WI38 (cell line): ENCODE data around the gene ELOVL1.

Experiments used
- H3K4me3 ChIP-seq: 2 replicates; pipeline ENCODE4 v1.5.1; 2011; ENCODE audit warnings: low read depth, mild to moderate bottlenecking, control low read depth, low read length
- TF ChIP-seq, protein P1 (sequence below): IDR thresholded peaks from 2 replicates; pipeline ENCODE4 v1.5.1; 2012; ENCODE audit warnings: low read depth, mild to moderate bottlenecking, control low read depth, low read length

ELOVL1 gene

DNA sequence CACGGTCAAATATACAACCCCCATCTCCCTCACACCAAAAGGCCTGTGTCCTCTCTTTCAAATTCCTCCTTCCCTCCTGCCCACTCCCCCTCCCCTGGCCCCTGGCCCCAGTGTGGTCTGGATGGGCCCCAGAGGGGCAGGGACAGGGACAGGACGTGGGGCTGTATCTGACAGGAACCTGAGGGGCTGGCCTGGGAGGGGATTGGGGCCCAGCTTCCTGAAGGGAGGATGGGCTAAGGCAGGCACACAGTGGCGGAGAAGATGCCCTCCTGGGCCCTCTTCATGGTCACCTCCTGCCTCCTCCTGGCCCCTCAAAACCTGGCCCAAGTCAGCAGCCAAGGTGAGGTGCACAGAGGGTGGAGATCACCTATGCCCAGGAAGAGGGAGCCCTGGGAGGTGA lies 30.2 kb downstream of the ELOVL1 start, which contains the start of gene MPL:
MPL (plus strand) TSS at position 231 of the 400 bp plus-strand sequence; CDS start at position 262, 31 bp downstream.
- TF ChIP-seq, protein P1, sequence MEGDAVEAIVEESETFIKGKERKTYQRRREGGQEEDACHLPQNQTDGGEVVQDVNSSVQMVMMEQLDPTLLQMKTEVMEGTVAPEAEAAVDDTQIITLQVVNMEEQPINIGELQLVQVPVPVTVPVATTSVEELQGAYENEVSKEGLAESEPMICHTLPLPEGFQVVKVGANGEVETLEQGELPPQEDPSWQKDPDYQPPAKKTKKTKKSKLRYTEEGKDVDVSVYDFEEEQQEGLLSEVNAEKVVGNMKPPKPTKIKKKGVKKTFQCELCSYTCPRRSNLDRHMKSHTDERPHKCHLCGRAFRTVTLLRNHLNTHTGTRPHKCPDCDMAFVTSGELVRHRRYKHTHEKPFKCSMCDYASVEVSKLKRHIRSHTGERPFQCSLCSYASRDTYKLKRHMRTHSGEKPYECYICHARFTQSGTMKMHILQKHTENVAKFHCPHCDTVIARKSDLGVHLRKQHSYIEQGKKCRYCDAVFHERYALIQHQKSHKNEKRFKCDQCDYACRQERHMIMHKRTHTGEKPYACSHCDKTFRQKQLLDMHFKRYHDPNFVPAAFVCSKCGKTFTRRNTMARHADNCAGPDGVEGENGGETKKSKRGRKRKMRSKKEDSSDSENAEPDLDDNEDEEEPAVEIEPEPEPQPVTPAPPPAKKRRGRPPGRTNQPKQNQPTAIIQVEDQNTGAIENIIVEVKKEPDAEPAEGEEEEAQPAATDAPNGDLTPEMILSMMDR = no peak
- H3K4me3 ChIP-seq = no peak within 1 kb of the TSS

DNA sequence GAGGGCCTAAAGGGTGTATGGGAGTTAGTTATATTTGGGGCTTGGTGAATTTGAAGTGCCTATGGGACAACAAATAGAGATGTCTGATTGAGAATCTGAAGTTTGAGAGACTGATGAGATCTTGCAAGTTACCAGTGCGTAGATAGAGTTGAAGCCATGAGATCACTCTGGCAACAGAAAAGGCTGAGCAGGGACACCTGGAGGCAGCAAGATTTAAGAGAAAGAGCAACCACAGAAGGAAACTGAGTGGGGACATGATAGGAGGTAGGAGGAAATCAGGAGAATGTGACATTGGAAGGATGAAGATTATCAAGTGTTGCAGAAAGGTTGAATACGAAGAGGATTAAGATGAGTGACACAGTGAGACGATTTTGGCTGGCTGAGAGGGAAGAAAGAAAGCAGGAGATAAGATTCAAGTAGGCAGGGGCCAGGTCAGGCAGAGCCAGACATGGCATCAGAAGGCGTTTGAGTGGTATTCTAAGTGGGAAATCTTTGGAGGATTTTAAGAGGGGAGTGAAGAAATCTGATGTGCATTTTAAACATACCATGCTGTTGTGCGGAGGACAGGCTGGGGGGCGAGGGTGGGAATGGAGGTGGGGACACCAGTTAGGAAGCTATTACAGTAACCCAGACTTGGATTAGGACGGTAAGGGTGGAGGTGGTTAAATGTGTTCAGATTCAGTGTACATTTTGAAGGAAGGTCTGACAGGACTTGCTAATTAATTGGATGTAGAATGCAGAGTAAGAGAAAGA lies 33.2 kb downstream of the ELOVL1 start:
- H3K4me3 ChIP-seq = no peak overlapping the region
- TF ChIP-seq, protein P1 = no peak

DNA sequence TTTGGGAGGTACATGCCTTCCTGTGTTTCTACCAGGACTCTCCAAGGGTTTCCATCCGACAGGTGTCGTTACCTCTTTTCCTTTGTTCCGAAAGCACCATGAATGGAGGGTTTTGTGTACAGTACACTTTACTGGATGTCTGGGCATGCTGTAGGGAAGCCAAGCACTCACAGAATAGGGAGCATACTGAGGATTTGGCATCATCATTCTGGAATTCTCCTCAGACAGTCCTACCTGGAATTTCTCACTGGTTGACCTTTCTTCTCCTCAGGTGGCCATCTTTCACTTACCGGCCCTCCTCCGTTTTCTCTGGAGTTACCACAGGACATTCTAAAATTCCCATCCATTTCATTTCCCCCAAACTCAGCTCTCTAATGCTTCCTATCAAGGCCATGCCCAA lies 36.1 kb downstream of the ELOVL1 start:
- TF ChIP-seq, protein P1 = no peak
- H3K4me3 ChIP-seq = no peak overlapping the region

DNA sequence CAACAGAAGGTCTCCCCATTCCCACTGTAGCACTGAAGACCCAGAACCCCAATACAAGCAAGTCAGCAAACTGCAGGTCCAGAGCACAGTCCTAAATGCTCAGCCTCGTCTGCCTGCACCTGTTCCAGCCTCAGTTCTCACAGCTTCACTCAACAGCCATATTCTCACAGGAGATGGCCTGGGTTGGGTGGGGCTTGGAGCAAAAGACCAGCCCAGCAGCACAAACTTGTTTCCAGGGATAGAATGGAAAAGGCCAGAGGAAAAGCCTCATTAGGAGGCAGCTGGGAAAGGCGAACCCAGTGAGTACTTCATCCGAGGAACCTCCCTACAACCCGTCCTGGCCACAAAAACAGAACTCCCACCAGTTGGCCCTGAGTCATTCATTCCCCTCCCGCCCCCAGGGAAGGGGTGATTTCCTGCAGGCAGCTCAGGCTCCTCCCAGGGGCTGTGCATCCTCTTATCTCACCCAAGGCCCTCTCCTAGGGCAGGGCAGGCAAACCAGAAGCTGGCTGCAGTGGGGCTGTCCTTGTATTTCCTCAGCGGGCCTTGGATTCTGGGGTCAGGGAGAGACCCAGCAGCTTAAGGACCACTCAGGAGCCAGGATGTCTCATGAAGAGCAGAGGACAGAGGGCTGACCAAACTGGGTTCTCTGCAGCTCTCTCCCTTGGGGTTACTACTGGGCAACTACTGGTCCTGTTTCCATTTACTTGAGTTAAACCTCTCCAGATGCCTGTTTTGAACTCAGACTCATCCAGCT lies 37.6 kb downstream of the ELOVL1 start:
- no peak overlapping the region for H3K4me3 ChIP-seq
- TF ChIP-seq, protein P1 = no peak

DNA sequence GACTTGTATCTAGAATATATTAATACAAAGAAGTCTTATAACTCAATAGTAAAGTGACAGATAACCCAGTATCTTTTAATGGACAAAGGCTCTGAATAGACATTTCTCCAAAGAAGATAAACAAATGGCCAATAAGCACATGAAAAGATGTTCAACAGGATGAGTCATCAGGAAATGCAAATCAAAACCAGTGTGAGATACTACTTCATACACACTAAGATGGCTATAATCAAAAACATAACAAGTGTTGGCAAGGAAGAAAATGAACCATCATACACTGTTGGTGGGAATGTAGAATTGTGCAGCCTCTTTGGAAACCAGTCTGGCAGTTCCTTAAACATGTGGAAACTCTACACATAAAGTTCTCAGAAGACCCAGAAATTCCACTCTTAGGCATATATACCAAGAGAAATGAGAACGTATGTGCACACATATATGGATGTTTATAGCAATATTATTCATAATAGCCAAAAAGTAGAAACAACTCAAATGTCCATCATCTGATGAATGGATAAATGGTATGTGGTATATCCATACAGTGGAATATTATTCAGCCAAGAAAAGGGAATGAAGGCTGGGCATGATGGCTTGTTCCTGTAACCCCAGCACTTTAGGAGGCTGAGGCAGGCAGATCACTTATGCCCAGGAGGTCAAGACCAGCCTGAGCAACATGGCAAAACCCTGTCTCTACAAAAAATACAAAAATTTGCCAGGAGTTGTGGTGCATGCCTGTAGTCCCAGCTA lies 40.1 kb downstream of the ELOVL1 start:
- TF ChIP-seq, protein P1 = no peak
- H3K4me3 ChIP-seq = no peak overlapping the region

DNA sequence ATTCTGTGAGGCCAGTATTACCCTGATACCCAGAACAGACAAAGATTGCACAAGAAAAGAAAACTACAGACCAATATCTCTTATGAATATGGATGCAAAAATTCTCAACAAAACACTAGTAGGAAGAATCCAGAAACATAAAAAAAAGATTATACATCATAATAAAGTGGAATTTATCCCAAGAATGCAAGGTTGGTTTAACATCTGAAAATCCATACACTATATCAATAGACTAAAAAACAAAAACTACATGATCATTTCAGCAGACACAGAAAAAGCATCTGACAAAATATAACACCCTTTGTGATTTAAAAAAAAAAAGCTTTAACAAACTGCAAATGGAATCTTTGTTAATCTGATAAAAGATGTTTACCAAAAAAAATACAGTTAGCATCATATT lies 42.4 kb downstream of the ELOVL1 start:
- TF ChIP-seq, protein P1 = no peak
- no peak overlapping the region for H3K4me3 ChIP-seq
